Pancreas (tissue), 10 donors: ENCODE data around the gene LAPTM4A. TPM values are rescaled to one million over a fixed set of nuclear protein-coding genes. Genes with fewer than 3 reads are reported as not detected.

Source experiments
- ATAC-seq, 4 donors: fragments of 200-7000 bp; cut with Tn5 transposase; one replicate each; pipeline versions ENCODE4 v1.8.0 to v1.9.1; 2020; ENCODE audit warnings: mild to moderate bottlenecking in 4 of 4, moderate library complexity in 4 of 4
- DNase-seq, 6 donors: peaks; one replicate each; pipeline ENCODE4 v3.0.0-alpha.2; 2020
- FAIRE-seq: peaks from 2 replicates; lab custom pipeline; 2012; peaks lifted over from hg19 to GRCh38; lab: Jason Lieb, UNC
- H3K27ac ChIP-seq, 4 donors: fragments of 200-600 bp; sonication (generic); 1 replicate in 3 of 4; 2 replicates in 1 of 4; pipeline versions ENCODE4 v1.5.0 to v1.8.0; 2020
- H3K27me3 ChIP-seq, 4 donors: fragments of 200-600 bp; one replicate each; pipeline ENCODE4 v1.8.0; 2021
- H3K36me3 ChIP-seq, 3 donors: fragments of 200-600 bp; sonication (generic) in 1 of 3; one replicate each; pipeline versions ENCODE4 v1.5.0 to v1.8.0; 2020 to 2021
- H3K4me1 ChIP-seq, 3 donors: fragments of 200-600 bp; one replicate each; pipeline ENCODE4 v1.8.0; 2021
- H3K4me3 ChIP-seq, 4 donors: fragments of 200-600 bp; sonication (generic) in 2 of 4; one replicate each; pipeline versions ENCODE4 v1.5.0 to v1.8.0; 2020 to 2021
- H3K9me3 ChIP-seq, 4 donors: fragments of 200-600 bp; one replicate each; pipeline ENCODE4 v1.8.0; 2021
- WGBS, 2 donors: extraction: QIAGEN DNeasy Blood & Tissue Kit; methylation state at CpG; one replicate each; pipeline ENCODE4 v1.1.7; 2013; 5-methylcytosine and 5-hydroxymethylcytosine counted together
- intact Hi-C, 3 donors: fragments of 100-400 bp; cut with DNase I; formaldehyde crosslinking; loops; one replicate each; pipeline versions ENCODE4 v1.11.1 to v1.14.2; 2022
- polyA plus RNA-seq, 2 donors: library from polyadenylated mRNA; stranded (reverse); fragments of 200-250 nt; gene quantifications; one replicate each; pipeline ENCODE4 v1.2.3, GENCODE V29; 2013
- total RNA-seq, 6 donors: library from RNA; stranded (reverse); fragmentation: NEBNext Ultra II Directional in 4 of 6; extraction: Animal tissue kit (Norgen Biotek cat#: 25700) in 4 of 6; gene quantifications; one replicate each; pipeline versions ENCODE4 v1.2.1 to v1.2.4, GENCODE V29; 2021 to 2023
- TF ChIP-seq, protein P1 (sequence below), 4 donors: fragments of 200-600 bp; sonication (generic) in 3 of 4; IDR thresholded peaks; one replicate each; pipeline versions ENCODE4 v1.5.0 to v1.8.0; 2021; ENCODE audit warnings: antibody characterized with exemption in 4 of 4
- donor health status: healthy with polysubstance abuse.
- donor health status: DM: no; HTN: no; CAD: no; lungs with moderate emphysema.
- donor health status: DM: no; HTN: no; CAD: no.
- donor health status: control.
- donor health status: control.
- donor health status: Bipolar disorder and iron deficiency.
- donor health status: DM: yes; HTN: yes; CAD: no.
- donor health status: DM: no; HTN: no; CAD: no.
- donor health status: DM: no; HTN: no; CAD: no.
- donor health status: DM: yes; HTN: yes; CAD: no.

The LAPTM4A gene
- total and polyA plus RNA-seq, 8 donors: 57.8 to 163 (median 98.7) TPM

DNA sequence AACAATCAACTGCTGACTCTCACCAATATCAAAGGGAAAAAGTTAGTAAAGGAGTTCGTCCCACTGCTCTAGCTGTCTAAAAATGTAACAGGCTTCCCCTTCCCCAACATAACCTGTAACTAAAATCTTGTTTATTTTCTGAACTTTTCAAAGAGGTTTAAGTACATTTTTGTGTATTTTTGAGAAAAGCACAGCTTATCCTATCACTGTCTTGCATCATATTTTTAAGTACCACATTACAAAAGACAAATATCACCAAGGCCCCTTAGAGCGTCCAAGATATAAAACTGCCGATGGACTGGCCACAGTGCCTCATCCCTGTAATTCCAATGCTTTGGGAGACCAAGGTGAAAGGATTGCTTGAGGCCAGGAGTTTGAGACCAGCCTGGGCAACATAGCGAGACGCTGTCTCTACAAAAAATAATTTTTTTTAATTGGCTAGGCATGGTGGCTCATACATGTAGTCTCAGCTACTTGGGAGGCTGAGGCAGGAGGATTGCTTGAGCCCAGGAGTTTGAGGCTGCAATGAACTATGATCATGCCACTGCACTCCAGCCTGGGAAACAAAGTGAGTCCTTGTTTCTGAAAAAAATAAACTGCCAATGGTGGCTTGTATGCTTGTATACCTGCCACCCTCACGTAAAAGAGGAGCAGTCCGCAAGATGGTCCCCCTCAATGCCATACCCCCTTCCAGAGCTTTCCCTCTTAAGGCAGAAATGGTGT is 21.2 kb upstream of the LAPTM4A start:
- FAIRE-seq: no peak

DNA sequence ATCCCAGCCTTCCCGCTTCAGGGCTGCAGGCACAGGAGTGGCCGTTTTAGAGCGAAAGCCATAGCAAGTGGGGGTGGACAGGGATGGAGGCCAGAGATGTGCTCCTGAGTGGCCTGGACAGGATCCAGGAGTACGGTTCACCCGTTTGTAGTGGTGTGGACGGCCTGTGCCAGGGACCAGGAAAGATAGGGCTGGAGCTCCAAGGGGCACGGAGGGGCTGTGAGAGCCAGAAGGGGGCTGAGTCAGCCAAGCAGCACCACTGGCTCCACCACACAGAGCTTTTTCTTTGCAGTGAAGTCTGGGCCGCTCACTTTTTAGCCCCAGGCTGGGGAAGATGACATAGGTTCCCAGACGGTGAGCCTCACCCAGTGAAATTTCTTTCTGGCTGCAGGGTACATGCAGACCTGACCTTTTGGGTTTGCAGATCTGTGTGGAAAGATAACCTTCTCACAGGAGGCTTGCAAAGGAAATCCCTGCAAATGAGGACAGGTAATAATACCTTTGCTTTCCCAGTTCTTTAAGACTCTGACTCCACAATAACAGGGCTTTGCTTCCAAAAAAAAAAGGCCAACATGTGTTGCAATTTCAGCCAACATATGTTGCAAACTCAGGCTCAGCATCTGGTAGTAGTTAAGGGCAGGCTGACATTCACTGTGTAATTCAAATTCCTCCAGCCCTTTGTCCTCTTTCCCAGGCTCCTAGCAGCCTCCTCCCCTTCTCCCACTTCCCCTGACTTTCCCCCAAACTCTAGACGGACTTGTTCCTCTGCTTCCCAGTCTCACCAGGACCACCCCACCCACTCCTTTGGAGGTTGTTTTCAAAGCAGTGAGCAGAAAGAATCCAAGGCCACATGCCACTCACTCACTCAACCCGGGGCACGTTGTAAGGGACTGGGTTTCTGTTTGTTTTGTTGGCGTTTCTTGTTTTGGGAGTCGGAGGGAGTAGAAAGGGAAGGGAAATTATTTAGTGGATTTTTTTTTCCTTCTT is 20.3 kb upstream of the LAPTM4A start:
- Histone ChIP-seq H3K4me3 (no peak overlapping the region), H3K9me3 (no peaks in the 10 kb centered on the region), H3K27me3 (no peaks in the 10 kb centered on the region), H3K27ac (peak overlapping the region; percentile 13 to 78 (median 59)), H3K4me1 (peaks cover 13 to 35% (median 23%) of the 10 kb centered on the region in 3 donors), H3K36me3 (no peaks in the 10 kb centered on the region)
- 37 to 41% methylated on average over 14 of the region's 14 CpGs for WGBS, 2 donors
- TF ChIP-seq, protein P1, sequence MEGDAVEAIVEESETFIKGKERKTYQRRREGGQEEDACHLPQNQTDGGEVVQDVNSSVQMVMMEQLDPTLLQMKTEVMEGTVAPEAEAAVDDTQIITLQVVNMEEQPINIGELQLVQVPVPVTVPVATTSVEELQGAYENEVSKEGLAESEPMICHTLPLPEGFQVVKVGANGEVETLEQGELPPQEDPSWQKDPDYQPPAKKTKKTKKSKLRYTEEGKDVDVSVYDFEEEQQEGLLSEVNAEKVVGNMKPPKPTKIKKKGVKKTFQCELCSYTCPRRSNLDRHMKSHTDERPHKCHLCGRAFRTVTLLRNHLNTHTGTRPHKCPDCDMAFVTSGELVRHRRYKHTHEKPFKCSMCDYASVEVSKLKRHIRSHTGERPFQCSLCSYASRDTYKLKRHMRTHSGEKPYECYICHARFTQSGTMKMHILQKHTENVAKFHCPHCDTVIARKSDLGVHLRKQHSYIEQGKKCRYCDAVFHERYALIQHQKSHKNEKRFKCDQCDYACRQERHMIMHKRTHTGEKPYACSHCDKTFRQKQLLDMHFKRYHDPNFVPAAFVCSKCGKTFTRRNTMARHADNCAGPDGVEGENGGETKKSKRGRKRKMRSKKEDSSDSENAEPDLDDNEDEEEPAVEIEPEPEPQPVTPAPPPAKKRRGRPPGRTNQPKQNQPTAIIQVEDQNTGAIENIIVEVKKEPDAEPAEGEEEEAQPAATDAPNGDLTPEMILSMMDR (IDR thresholded peaks at IDR 0.05): no peak
- ATAC-seq (peak; percentile 50 to 84 (median 80)), DNase-seq (peak in 5 of 6 donors; percentile 31 to 72 (median 37)), FAIRE-seq (no peak)
- intact Hi-C loops: no loop called here

More for the DNA sequence above, 21.2 kb upstream of the LAPTM4A start:
- H3K4me3 ChIP-seq: no peak overlapping the region
- no peaks in the 10 kb centered on the region for H3K9me3 ChIP-seq
- 69 to 70% methylated on average over 7 of the region's 7 CpGs for WGBS, 2 donors
- peaks cover 13 to 35% (median 23%) of the 10 kb centered on the region in 3 donors for H3K4me1 ChIP-seq
- H3K27ac ChIP-seq: peak overlapping the region; percentile 13 to 78 (median 59)
- ATAC-seq (peak in 1 of 4 donors; percentile 27), DNase-seq (no peak)
- no peaks in the 10 kb centered on the region for H3K27me3 ChIP-seq
- intact Hi-C loops: no loop called here
- TF ChIP-seq, protein P1 (IDR thresholded peaks at IDR 0.05): no peak
- no peaks in the 10 kb centered on the region for H3K36me3 ChIP-seq

- intact Hi-C loops: no loop called here
- H3K27ac ChIP-seq: no peak overlapping the region
- H3K9me3 ChIP-seq: no peaks in the 10 kb centered on the region
- H3K27me3 ChIP-seq: no peaks in the 10 kb centered on the region
- no peaks in the 10 kb centered on the region for H3K36me3 ChIP-seq
- FAIRE-seq (no peak), DNase-seq (no peak), ATAC-seq (no peak)
- H3K4me3 ChIP-seq: no peak overlapping the region
- H3K4me1 ChIP-seq: peaks cover 13 to 33% (median 23%) of the 10 kb centered on the region in 3 donors
- TF ChIP-seq, protein P1 (IDR thresholded peaks at IDR 0.05): no peak
Observed at GRCh38 chr2:20069756-20070155, 18.3 kb upstream of the LAPTM4A start.

DNA sequence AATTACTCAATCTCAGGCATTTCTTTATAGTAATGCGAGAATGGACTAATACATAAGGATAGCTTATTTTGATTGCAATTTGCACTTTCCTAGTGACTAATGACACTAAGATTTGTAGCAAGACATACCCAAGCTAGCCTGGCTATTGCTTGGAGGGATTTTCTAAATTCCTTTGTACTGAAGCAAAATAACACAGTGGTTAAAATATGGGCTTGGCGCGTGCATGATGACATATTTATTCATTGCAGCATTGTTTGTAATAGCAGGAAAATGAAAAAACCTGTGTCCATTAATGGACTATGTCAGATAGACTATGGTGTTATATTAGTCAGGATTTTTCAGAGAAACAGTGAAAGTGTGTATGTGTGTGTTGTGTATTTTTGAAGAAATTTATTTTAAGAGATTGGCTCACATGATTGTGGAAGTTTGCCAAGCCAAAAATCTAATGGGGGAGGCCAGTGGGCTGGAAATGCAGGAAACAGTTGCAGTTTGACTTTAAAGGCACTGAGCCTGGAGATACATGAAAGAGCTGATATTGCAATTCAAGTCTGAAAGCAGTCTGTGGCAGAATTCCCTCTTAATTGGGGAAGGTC is 16.7 kb upstream of the LAPTM4A start:
- TF ChIP-seq, protein P1 (IDR thresholded peaks at IDR 0.05): no peak
- DNase-seq: no peak
- Histone ChIP-seq H3K27ac (no peak overlapping the region), H3K27me3 (no peaks in the 10 kb centered on the region), H3K4me1 (peaks cover 5 to 19% (median 16%) of the 10 kb centered on the region in 3 donors), H3K36me3 (no peaks in the 10 kb centered on the region), H3K9me3 (no peaks in the 10 kb centered on the region), H3K4me3 (no peak overlapping the region)
- intact Hi-C loops: no loop called here
- WGBS, 2 donors: 93 to 96% methylated on average over 3 of the region's 3 CpGs
- FAIRE-seq: no peak
- no peak for ATAC-seq
